ENCODE results near the gene CD84.
"Not testable (repeated sequence)": the region's sequence is repeated elsewhere in the genome, so short reads cannot be mapped to it uniquely, and the experiment has no call there.

- not testable (repeated sequence) for TF ChIP-seq CTCF (IDR thresholded peaks at IDR 0.05; ENCODE audit: low read depth, low read length, poor library complexity, severe bottlenecking); EZH2phosphoT487 (IDR thresholded peaks at IDR 0.05; ENCODE audit: borderline replicate concordance, low read length)
These were observed 80.8 kb downstream of the CD84 start for GRCh38 chr1:160498301-160499065.

Data from DOHH2 (cell line).